T-helper 1 cell (primary cell): ENCODE measurements around the gene ZNF319.
"Not testable (repeated sequence)": the region's sequence is repeated elsewhere in the genome, so short reads cannot be mapped to it uniquely, and the experiment has no call there.

Experiments used
- DNase-seq, 5 donors: peaks; one replicate each; pipeline ENCODE4 v3.0.0-alpha.2; 2012 to 2020

Gene ZNF319

GRCh38 chr16:57996406-57997175 is 3.9 kb downstream of the ZNF319 start:
- no peak for DNase-seq

GRCh38 chr16:57995721-57996405 is 4.6 kb downstream of the ZNF319 start:
- DNase-seq: no peak

- peak in 4 of 5 donors; percentile 31 to 59 (median 40) for DNase-seq
Measured at GRCh38 chr16:57994778-57995177, 5.7 kb downstream of the ZNF319 start.

- no peak for DNase-seq
Measured at GRCh38 chr16:57994361-57994760, 6.1 kb downstream of the ZNF319 start.

GRCh38 chr16:57993897-57994296 is 6.6 kb downstream of the ZNF319 start:
- DNase-seq: no peak

- no peak for DNase-seq
Measured at GRCh38 chr16:57993438-57993837, 7.0 kb downstream of the ZNF319 start.

- no peak for DNase-seq
Measured at GRCh38 chr16:57992084-57992483, 8.4 kb downstream of the ZNF319 start.

GRCh38 chr16:57991551-57992059 is 8.9 kb downstream of the ZNF319 start:
- no peak for DNase-seq

- DNase-seq: no peak
Measured at GRCh38 chr16:57988929-57989328, 11.5 kb downstream of the ZNF319 start.

GRCh38 chr16:57987441-57988177 is 12.9 kb downstream of the ZNF319 start:
- DNase-seq: no peak

- no peak for DNase-seq
Measured at GRCh38 chr16:57986196-57986595, 14.3 kb downstream of the ZNF319 start.

GRCh38 chr16:57985204-57986181 is 15.0 kb downstream of the ZNF319 start:
- no peak for DNase-seq

- DNase-seq: peak; percentile 88 to 92 (median 91)
Measured at GRCh38 chr16:57984443-57985203, 15.8 kb downstream of the ZNF319 start.

GRCh38 chr16:57982385-57982784 is 18.1 kb downstream of the ZNF319 start:
- DNase-seq: no peak

- DNase-seq: no peak
Measured at GRCh38 chr16:57981636-57982035, 18.8 kb downstream of the ZNF319 start.

GRCh38 chr16:57979006-57979585 is 21.4 kb downstream of the ZNF319 start:
- DNase-seq: no peak

GRCh38 chr16:57978070-57978465 is 22.4 kb downstream of the ZNF319 start:
- not testable (repeated sequence) for DNase-seq

- no peak for DNase-seq
Measured at GRCh38 chr16:57977418-57978069, 22.9 kb downstream of the ZNF319 start.

GRCh38 chr16:57976331-57976796 is 24.1 kb downstream of the ZNF319 start:
- DNase-seq: no peak

GRCh38 chr16:57972306-57972705 is 28.2 kb downstream of the ZNF319 start:
- DNase-seq: no peak
